Measurements from ENCODE around the gene ANKMY1.

Gene ANKMY1

DNA sequence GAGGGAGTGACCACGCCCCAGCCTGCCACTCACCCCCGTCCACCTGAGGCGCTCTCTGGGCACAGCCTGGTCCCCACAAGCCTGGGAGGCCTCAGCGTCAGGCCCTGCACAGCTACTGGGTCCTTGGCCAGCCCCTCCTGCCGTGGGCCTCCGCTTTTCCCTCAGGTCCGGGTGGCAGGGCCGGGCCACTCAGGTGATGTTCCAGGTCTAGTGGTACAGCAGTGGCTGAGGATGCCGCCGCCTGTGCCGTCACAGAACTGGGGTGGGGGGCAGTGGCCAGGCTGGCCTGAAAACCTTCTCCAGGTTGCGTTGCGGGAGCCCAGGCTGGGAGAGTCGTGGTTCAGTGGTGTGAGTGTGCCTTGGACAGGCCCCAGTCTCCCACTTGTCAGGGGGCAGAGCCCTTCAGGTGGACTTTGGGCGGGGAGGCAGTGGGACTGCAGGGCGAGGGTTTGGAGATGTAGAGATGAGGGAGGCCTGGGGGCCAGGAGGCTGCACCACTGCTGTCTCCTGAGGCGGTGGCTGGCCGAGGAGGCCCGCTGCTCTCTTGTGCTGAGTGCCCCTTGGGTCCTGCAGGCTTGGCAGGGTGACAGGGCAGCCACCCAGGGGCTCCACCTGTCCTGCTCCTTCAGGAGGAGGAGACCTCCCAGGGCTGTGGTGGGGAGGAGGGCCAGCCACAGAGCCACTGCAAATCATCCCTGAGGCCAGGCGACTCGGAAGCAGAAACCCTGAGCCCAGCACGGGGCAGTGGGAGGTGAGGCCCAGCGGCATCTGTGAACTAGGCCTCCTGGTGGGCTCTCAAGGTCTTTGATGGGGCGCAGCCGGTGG is 114.7 kb downstream of the ANKMY1 start:
- no peak overlapping the region for H3K4me3 ChIP-seq (ENCODE audit: low read depth, low read length)
- TF ChIP-seq, protein P1, sequence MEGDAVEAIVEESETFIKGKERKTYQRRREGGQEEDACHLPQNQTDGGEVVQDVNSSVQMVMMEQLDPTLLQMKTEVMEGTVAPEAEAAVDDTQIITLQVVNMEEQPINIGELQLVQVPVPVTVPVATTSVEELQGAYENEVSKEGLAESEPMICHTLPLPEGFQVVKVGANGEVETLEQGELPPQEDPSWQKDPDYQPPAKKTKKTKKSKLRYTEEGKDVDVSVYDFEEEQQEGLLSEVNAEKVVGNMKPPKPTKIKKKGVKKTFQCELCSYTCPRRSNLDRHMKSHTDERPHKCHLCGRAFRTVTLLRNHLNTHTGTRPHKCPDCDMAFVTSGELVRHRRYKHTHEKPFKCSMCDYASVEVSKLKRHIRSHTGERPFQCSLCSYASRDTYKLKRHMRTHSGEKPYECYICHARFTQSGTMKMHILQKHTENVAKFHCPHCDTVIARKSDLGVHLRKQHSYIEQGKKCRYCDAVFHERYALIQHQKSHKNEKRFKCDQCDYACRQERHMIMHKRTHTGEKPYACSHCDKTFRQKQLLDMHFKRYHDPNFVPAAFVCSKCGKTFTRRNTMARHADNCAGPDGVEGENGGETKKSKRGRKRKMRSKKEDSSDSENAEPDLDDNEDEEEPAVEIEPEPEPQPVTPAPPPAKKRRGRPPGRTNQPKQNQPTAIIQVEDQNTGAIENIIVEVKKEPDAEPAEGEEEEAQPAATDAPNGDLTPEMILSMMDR (IDR thresholded peaks at IDR 0.05; ENCODE audit: insufficient read depth, low read depth, low read length, missing control alignments) = no peak
- DNase-seq (ENCODE audit: low read depth) = no peak

- TF ChIP-seq, protein P1 (IDR thresholded peaks at IDR 0.05; ENCODE audit: insufficient read depth, low read depth, low read length, missing control alignments) = no peak
- no peak for DNase-seq (ENCODE audit: low read depth)
- H3K4me3 ChIP-seq (ENCODE audit: low read depth, low read length) = no peak overlapping the region
Observed at GRCh38 chr2:240441993-240442411, 115.8 kb downstream of the ANKMY1 start.

- no peak for DNase-seq (ENCODE audit: low read depth)
- H3K4me3 ChIP-seq (ENCODE audit: low read depth, low read length) = no peak overlapping the region
- TF ChIP-seq, protein P1 (IDR thresholded peaks at IDR 0.05; ENCODE audit: insufficient read depth, low read depth, low read length, missing control alignments) = no peak
Observed at GRCh38 chr2:240441326-240441992, 116.3 kb downstream of the ANKMY1 start.

DNA sequence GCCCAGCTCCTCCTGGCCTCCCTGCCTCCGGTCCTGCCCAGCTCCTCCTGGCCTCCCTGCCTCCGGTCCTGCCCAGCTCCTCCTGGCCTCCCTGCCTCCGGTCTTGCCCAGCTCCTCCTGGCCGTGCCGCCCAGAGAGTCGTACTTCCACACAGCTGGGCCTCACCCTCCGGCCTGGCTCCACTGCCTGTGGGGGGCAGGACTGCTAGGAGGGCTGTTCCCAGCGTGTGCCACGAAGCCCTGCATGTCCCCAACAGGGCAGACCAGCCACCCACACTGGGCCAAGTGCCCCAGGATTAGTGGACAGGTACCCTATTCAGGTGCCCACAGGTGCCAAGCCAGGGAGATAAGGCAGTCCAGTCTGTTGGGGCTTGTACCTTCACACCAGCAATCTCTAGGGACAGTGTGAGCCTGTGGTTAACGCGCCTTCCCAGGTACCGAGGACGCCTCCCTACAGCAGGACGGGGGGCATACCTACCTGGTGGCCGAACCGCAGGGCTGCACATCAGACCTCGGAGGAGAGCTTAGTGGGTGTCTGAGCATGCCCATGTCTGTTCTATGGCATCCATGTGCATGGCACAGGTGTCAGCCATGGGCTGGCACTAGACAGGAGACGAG is 117.0 kb downstream of the ANKMY1 start:
- TF ChIP-seq, protein P1 (IDR thresholded peaks at IDR 0.05; ENCODE audit: insufficient read depth, low read depth, low read length, missing control alignments) = no peak
- H3K4me3 ChIP-seq (ENCODE audit: low read depth, low read length) = no peak overlapping the region
- DNase-seq (ENCODE audit: low read depth) = no peak

GRCh38 chr2:240440251-240440650 is 117.5 kb downstream of the ANKMY1 start:
- TF ChIP-seq, protein P1 (IDR thresholded peaks at IDR 0.05; ENCODE audit: insufficient read depth, low read depth, low read length, missing control alignments) = no peak
- no peak overlapping the region for H3K4me3 ChIP-seq (ENCODE audit: low read depth, low read length)
- no peak for DNase-seq (ENCODE audit: low read depth)

- TF ChIP-seq, protein P1 (IDR thresholded peaks at IDR 0.05; ENCODE audit: insufficient read depth, low read depth, low read length, missing control alignments) = no peak
- no peak for DNase-seq (ENCODE audit: low read depth)
- no peak overlapping the region for H3K4me3 ChIP-seq (ENCODE audit: low read depth, low read length)
Observed at GRCh38 chr2:240439698-240440151, 118.1 kb downstream of the ANKMY1 start.
